Esophagus (tissue), 2 donors: ENCODE measurements around the gene CP. TPM values are rescaled to one million over a fixed set of nuclear protein-coding genes. Genes with fewer than 3 reads are reported as not detected.

Source experiments
- H3K27ac ChIP-seq, 2 donors: one replicate each; pipeline ENCODE4 v1.5.1; 2013; ENCODE audit warnings: low read depth in 2 of 2, mild to moderate bottlenecking in 2 of 2, inconsistent platforms in 1 of 2, low read length in 1 of 2, moderate library complexity in 1 of 2
- H3K27me3 ChIP-seq, 2 donors: one replicate each; pipeline ENCODE4 v1.6.1; 2013; ENCODE audit warnings: low read length in 2 of 2, control low read depth in 1 of 2, mild to moderate bottlenecking in 1 of 2; ENCODE audit not compliant: insufficient read depth in 2 of 2, control insufficient read depth in 1 of 2
- H3K36me3 ChIP-seq, 2 donors: one replicate each; pipeline ENCODE4 v1.6.1; 2013; ENCODE audit warnings: low read length in 1 of 2; ENCODE audit not compliant: control insufficient read depth in 2 of 2, insufficient read depth in 2 of 2
- H3K4me1 ChIP-seq, 2 donors: one replicate each; pipeline ENCODE4 v1.6.1; 2013; ENCODE audit warnings: low read length in 1 of 2; ENCODE audit not compliant: control insufficient read depth in 2 of 2, insufficient read depth in 2 of 2
- H3K4me3 ChIP-seq, 2 donors: one replicate each; pipeline ENCODE4 v1.5.1; 2013; ENCODE audit warnings: low read length in 2 of 2, mild to moderate bottlenecking in 2 of 2, low read depth in 1 of 2, moderate library complexity in 1 of 2
- H3K9me3 ChIP-seq, 2 donors: one replicate each; pipeline ENCODE4 v1.6.1; 2013; ENCODE audit warnings: mild to moderate bottlenecking in 2 of 2, low read depth in 1 of 2, low read length in 1 of 2, moderate library complexity in 1 of 2; ENCODE audit not compliant: control insufficient read depth in 2 of 2, insufficient read depth in 1 of 2
- WGBS, 2 donors: extraction: QIAGEN DNeasy Blood & Tissue Kit; methylation state at CpG; one replicate each; pipeline ENCODE4 v1.1.7; 2013; 5-methylcytosine and 5-hydroxymethylcytosine counted together
- polyA plus RNA-seq, 2 donors: library from polyadenylated mRNA; stranded (reverse); fragments of 200-250 nt; gene quantifications; one replicate each; pipeline ENCODE4 v1.2.3, GENCODE V29; 2013
- donor health status: healthy with polysubstance abuse.
- donor health status: Bipolar disorder and iron deficiency.

CP gene
- polyA plus RNA-seq, 2 donors = 0.57 to 2.2 TPM

- Histone ChIP-seq H3K36me3 (peaks cover 3 to 6% of the 10 kb centered on the region in 2 donors), H3K4me1 (no peaks in the 10 kb centered on the region), H3K27ac (no peak overlapping the region), H3K9me3 (no peaks in the 10 kb centered on the region), H3K4me3 (no peak overlapping the region), H3K27me3 (no peaks in the 10 kb centered on the region)
- WGBS, 2 donors = 83 to 86% methylated on average over 2 of the region's 2 CpGs
Observed at GRCh38 chr3:149167898-149168297, 53.7 kb downstream of the CP start.

DNA sequence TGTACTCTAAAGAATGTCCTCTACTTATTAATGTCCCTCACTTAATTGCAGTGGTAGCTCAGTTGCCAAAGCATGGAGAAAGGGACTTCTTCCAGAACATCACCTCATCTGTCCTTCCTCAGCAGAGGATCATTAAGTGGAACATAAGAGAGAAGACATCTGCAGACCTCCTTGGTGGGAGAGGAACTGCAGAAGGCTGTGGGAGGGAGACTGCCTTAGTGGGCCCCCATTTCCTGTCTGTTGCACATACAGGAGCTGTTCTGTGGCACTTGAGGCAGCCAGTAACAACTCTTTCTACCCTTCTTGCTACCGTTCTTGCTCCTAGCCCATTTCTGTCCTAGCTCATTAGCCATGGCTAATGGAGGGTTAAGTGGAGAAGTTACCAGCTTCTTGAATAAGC is 58.6 kb downstream of the CP start:
- H3K9me3 ChIP-seq = no peaks in the 10 kb centered on the region
- H3K36me3 ChIP-seq = peaks cover 6 to 14% of the 10 kb centered on the region in 2 donors
- 63 to 84% methylated on average over 1 of the region's 1 CpG for WGBS, 2 donors
- no peaks in the 10 kb centered on the region for H3K27me3 ChIP-seq
- no peak overlapping the region for H3K27ac ChIP-seq
- H3K4me3 ChIP-seq = no peak overlapping the region
- no peaks in the 10 kb centered on the region for H3K4me1 ChIP-seq

- H3K27me3 ChIP-seq = no peaks in the 10 kb centered on the region
- H3K9me3 ChIP-seq = no peaks in the 10 kb centered on the region
- H3K36me3 ChIP-seq = peaks cover 6 to 16% of the 10 kb centered on the region in 2 donors
- no peak overlapping the region for H3K27ac ChIP-seq
- WGBS, 2 donors = 85 to 92% methylated on average over 2 of the region's 2 CpGs
- H3K4me1 ChIP-seq = no peaks in the 10 kb centered on the region
- no peak overlapping the region for H3K4me3 ChIP-seq
Observed at GRCh38 chr3:149162007-149162406, 59.6 kb downstream of the CP start.

GRCh38 chr3:149160754-149161300 is 60.8 kb downstream of the CP start:
- 92 to 93% methylated on average over 4 of the region's 4 CpGs for WGBS, 2 donors
- peaks cover 6 to 16% of the 10 kb centered on the region in 2 donors for H3K36me3 ChIP-seq
- no peak overlapping the region for H3K4me3 ChIP-seq
- no peak overlapping the region for H3K27ac ChIP-seq
- no peaks in the 10 kb centered on the region for H3K27me3 ChIP-seq
- H3K9me3 ChIP-seq = no peaks in the 10 kb centered on the region
- no peaks in the 10 kb centered on the region for H3K4me1 ChIP-seq

DNA sequence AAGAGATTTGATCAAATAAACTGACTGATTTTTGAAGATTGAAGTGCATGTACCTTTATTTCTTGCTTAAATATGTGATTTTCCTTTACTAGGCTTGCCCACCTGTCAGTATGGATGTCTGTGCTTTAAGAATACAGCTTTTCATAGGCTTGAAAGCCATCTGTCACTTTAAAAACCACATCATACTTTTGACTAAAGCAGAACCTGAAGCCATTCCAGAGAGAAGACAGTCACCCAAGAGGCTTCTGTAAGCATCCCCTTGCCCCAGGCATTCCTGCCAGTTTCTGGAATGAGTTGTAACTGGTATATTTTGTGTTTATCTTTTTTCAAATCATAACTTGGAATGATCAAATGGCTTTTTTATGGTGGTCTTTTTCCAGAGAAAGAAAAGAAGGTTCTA is 68.2 kb downstream of the CP start:
- Histone ChIP-seq H3K4me3 (no peak overlapping the region), H3K36me3 (peaks cover 7% of the 10 kb centered on the region in 2 donors), H3K9me3 (no peaks in the 10 kb centered on the region), H3K4me1 (no peaks in the 10 kb centered on the region), H3K27ac (no peak overlapping the region), H3K27me3 (no peaks in the 10 kb centered on the region)

DNA sequence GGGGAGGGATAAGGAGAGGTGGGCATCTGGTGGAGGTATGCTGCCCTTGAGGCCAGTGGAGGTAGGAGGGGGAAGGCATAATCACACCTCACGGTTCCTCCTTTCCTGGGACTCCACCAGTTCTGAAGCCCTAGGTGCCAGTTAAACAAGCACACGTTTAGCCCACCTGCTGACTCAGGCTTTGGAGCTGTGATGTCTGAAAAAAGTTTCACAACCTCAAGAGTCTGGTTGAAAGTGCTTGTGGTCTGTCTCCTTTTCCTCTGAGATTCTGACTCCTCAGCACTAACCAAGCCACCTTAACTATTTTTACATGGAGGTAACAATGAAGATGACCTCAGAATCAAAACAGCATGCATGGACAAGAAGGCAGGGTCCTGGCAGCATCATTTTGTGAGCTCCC is 69.2 kb downstream of the CP start:
- H3K9me3 ChIP-seq = no peaks in the 10 kb centered on the region
- H3K27me3 ChIP-seq = no peaks in the 10 kb centered on the region
- no peaks in the 10 kb centered on the region for H3K4me1 ChIP-seq
- no peak overlapping the region for H3K27ac ChIP-seq
- H3K4me3 ChIP-seq = no peak overlapping the region
- peaks cover 7% of the 10 kb centered on the region in 2 donors for H3K36me3 ChIP-seq
- WGBS, 2 donors = 59 to 67% methylated on average over 2 of the region's 2 CpGs

- Histone ChIP-seq H3K27ac (no peak overlapping the region), H3K9me3 (no peaks in the 10 kb centered on the region), H3K27me3 (no peaks in the 10 kb centered on the region), H3K36me3 (peaks cover 5 to 7% of the 10 kb centered on the region in 2 donors), H3K4me1 (no peaks in the 10 kb centered on the region), H3K4me3 (no peak overlapping the region)
- 73 to 85% methylated on average over 2 of the region's 2 CpGs for WGBS, 2 donors
Observed at GRCh38 chr3:149151843-149152242, 69.8 kb downstream of the CP start.

GRCh38 chr3:149150436-149150835 is 71.2 kb downstream of the CP start:
- Histone ChIP-seq H3K36me3 (peaks cover 5 to 7% of the 10 kb centered on the region in 2 donors), H3K9me3 (no peaks in the 10 kb centered on the region)
- WGBS, 2 donors = 97% methylated on average over 6 of the region's 6 CpGs

DNA sequence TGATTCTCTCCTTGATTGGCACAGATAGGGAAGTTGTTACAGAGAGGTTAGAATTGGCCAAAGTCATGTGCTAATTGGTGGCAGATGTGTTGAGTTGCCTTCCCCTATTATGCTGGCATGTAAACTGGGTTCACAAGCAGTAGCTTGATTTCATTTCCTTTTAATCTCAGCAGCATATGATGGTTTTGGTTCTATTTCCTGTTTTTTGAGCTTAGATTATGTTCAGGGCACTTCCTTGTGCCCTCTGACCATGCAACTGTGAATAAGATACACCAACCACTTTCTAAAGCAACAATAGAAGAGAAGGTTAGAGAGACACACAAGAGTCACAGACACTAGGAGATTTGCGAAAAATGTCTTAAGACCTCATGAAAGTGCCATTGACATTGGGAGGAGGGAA is 75.7 kb downstream of the CP start:
- Histone ChIP-seq H3K36me3 (peaks cover 0 to 11% of the 10 kb centered on the region in 2 donors), H3K27me3 (no peaks in the 10 kb centered on the region), H3K4me1 (no peaks in the 10 kb centered on the region), H3K9me3 (no peaks in the 10 kb centered on the region), H3K27ac (no peak overlapping the region), H3K4me3 (no peak overlapping the region)
- WGBS, 2 donors = 93 to 94% methylated on average over 1 of the region's 1 CpG

More at GRCh38 chr3:149150436-149150835, 71.2 kb downstream of the CP start:
- Histone ChIP-seq H3K27ac (no peak overlapping the region), H3K4me1 (no peaks in the 10 kb centered on the region), H3K27me3 (no peaks in the 10 kb centered on the region), H3K4me3 (no peak overlapping the region)

GRCh38 chr3:149145356-149145755 is 76.3 kb downstream of the CP start:
- Histone ChIP-seq H3K36me3 (peaks cover 0 to 8% of the 10 kb centered on the region in 2 donors), H3K4me3 (no peak overlapping the region), H3K27me3 (no peaks in the 10 kb centered on the region), H3K9me3 (no peaks in the 10 kb centered on the region), H3K4me1 (no peaks in the 10 kb centered on the region), H3K27ac (no peak overlapping the region)
- 83 to 86% methylated on average over 2 of the region's 2 CpGs for WGBS, 2 donors
